ENCODE results near the gene THSD4.
"Not testable (repeated sequence)": the region's sequence is repeated elsewhere in the genome, so short reads cannot be mapped to it uniquely, and the experiment has no call there.

THSD4 gene

GRCh38 chr15:71125831-71126450, 10.7 kb downstream of the THSD4 start:
- no peak for DNase-seq

- DNase-seq: no peak
These were observed 11.8 kb downstream of the THSD4 start for GRCh38 chr15:71127083-71127482.

- not testable (repeated sequence) for DNase-seq
These were observed 12.9 kb downstream of the THSD4 start for GRCh38 chr15:71128159-71128558.

GRCh38 chr15:71128939-71129562, 13.8 kb downstream of the THSD4 start:
- DNase-seq: no peak

- no peak for DNase-seq
These were observed 14.4 kb downstream of the THSD4 start for GRCh38 chr15:71129669-71130068.

- no peak for DNase-seq
These were observed 16.5 kb downstream of the THSD4 start for GRCh38 chr15:71131601-71132362.

- no peak for DNase-seq
These were observed 18.6 kb downstream of the THSD4 start for GRCh38 chr15:71133747-71134472.

- no peak for DNase-seq
These were observed 21.0 kb downstream of the THSD4 start for GRCh38 chr15:71136159-71136783.

- DNase-seq: no peak
These were observed 21.7 kb downstream of the THSD4 start for GRCh38 chr15:71136793-71137518.

GRCh38 chr15:71138473-71138872, 23.2 kb downstream of the THSD4 start:
- no peak for DNase-seq

- DNase-seq: no peak
These were observed 24.0 kb downstream of the THSD4 start for GRCh38 chr15:71139241-71139640.

GRCh38 chr15:71141572-71141971, 26.3 kb downstream of the THSD4 start:
- no peak for DNase-seq

GRCh38 chr15:71142780-71143179, 27.5 kb downstream of the THSD4 start:
- no peak for DNase-seq

GRCh38 chr15:71143373-71144310, 28.4 kb downstream of the THSD4 start:
- DNase-seq: no peak

GRCh38 chr15:71145648-71146047, 30.4 kb downstream of the THSD4 start:
- no peak for DNase-seq

GRCh38 chr15:71146580-71146982, 31.3 kb downstream of the THSD4 start:
- DNase-seq: no peak

- DNase-seq: no peak
These were observed 32.8 kb downstream of the THSD4 start for GRCh38 chr15:71148048-71148447.

- no peak for DNase-seq
These were observed 34.6 kb downstream of the THSD4 start for GRCh38 chr15:71149646-71150557.

- DNase-seq: no peak
These were observed 35.8 kb downstream of the THSD4 start for GRCh38 chr15:71151081-71151480.

- no peak for DNase-seq
These were observed 37.3 kb downstream of the THSD4 start for GRCh38 chr15:71152542-71152941.

Measured in cortex of kidney (tissue), 1 donor.